K562 (cell line): ENCODE data around the gene SERPINF2. TPM values are rescaled to one million over a fixed set of nuclear protein-coding genes. Genes with fewer than 3 reads are reported as not detected.

Source experiments
- ATAC-seq: fragments of 200-7000 bp; cut with Tn5 transposase; 3 replicates; pipeline ENCODE4 v1.9.1; 2020; ENCODE audit warnings: moderate library complexity
- BruUV-seq: library from RNA; stranded (reverse); fragments of 400-500 nt; replicated peaks from 2 replicates; lab custom pipeline; 2021; lab: Mats Ljungman, UMichigan
- CTCF ChIA-PET: fragments of 300-600 bp; formaldehyde crosslinking; extraction: SDS; loops from one replicate; lab custom pipeline; 2021; ENCODE audit warnings: low intra/inter-chr PET ratio; lab: Yijun Ruan, JAX
- POLR2A ChIA-PET: fragments of 300-600, 350-650 bp; sonication (Branson Sonifier 250); formaldehyde crosslinking; extraction: SDS; loops from one replicate; lab custom pipeline; 2021; ENCODE audit warnings: antibody characterized with exemption, inconsistent platforms; lab: Yijun Ruan, JAX
- DNase-seq, 4 experiments: peaks; one replicate each; pipeline versions ENCODE4 v3.0.0 to v3.0.0-alpha.2; 2011 to 2018; ENCODE audit warnings: low spot score in 3 of 4, mixed read lengths in 3 of 4; ENCODE audit errors: extremely low read depth in 1 of 4
- FAIRE-seq: peaks from 2 replicates; lab custom pipeline; 2011; peaks lifted over from hg19 to GRCh38; lab: Jason Lieb, UNC
- H2AFZ ChIP-seq: 2 replicates; pipeline ENCODE4 v1.6.0; 2011; ENCODE audit warnings: low read depth, low read length, control low read depth, inconsistent platforms
- H3K27ac ChIP-seq: fragments of 200-600 bp; 3 replicates; pipeline ENCODE4 v1.8.0; 2011; ENCODE audit warnings: low read depth, mild to moderate bottlenecking, control low read depth, inconsistent platforms, low read length, moderate library complexity, mixed read lengths; ENCODE audit errors: extremely low read depth
- H3K27me3 ChIP-seq, 2 experiments: fragments of 300-600 bp in 1 of 2; 2 replicates in 1 of 2; 3 replicates in 1 of 2; pipeline versions ENCODE4 v1.6.0 to v1.8.0; 2011; ENCODE audit warnings: inconsistent platforms in 2 of 2, low read length in 2 of 2, mild to moderate bottlenecking in 1 of 2, mixed read lengths in 1 of 2, moderate library complexity in 1 of 2; ENCODE audit not compliant: control insufficient read depth in 2 of 2, insufficient read depth in 2 of 2
- H3K36me3 ChIP-seq: fragments of 300-600 bp; 3 replicates; pipeline ENCODE4 v1.8.0; 2011; ENCODE audit warnings: mild to moderate bottlenecking, low read length, inconsistent platforms; ENCODE audit not compliant: control insufficient read depth, insufficient read depth
- H3K4me1 ChIP-seq, 2 experiments: fragments of 200-600 bp in 1 of 2; replicated peaks in 1 of 2; 2 replicates in 1 of 2; 3 replicates in 1 of 2; pipeline versions ENCODE4 v1.5.1 to v1.8.0; 2011; ENCODE audit warnings: inconsistent platforms in 2 of 2, low read length in 2 of 2, mild to moderate bottlenecking in 1 of 2, mixed read lengths in 1 of 2, moderate library complexity in 1 of 2; ENCODE audit not compliant: control insufficient read depth in 2 of 2, insufficient read depth in 2 of 2
- H3K4me2 ChIP-seq: 2 replicates; pipeline ENCODE4 v1.6.1; 2011; ENCODE audit warnings: low read length, control low read depth, inconsistent platforms, mixed read lengths; ENCODE audit not compliant: insufficient read depth
- H3K4me3 ChIP-seq: fragments of 200-600 bp; sonication (generic), shearing (Covaris generic); 2 replicates; pipeline ENCODE4 v1.5.1; 2016; ENCODE audit warnings: control low read depth, inconsistent platforms
- H3K79me2 ChIP-seq: fragments of 200-600 bp; 3 replicates; pipeline ENCODE4 v1.8.0; 2011; ENCODE audit warnings: low read length, inconsistent platforms; ENCODE audit not compliant: control insufficient read depth, insufficient read depth
- H3K9ac ChIP-seq, 2 experiments: 2 replicates each; pipeline versions ENCODE4 v1.6.0 to v1.6.1; 2011; ENCODE audit warnings: low read depth in 2 of 2, low read length in 2 of 2, control low read depth in 1 of 2, inconsistent platforms in 1 of 2, mild to moderate bottlenecking in 1 of 2, mixed read lengths in 1 of 2; ENCODE audit not compliant: insufficient read depth in 1 of 2
- H3K9me1 ChIP-seq: one replicate; pipeline ENCODE4 v1.6.0; 2011; ENCODE audit warnings: inconsistent platforms, mild to moderate bottlenecking, low read length, moderate library complexity; ENCODE audit not compliant: control insufficient read depth, insufficient read depth
- H3K9me3 ChIP-seq: replicated peaks from 2 replicates; pipeline ENCODE4 v1.5.1; 2011; ENCODE audit warnings: low read depth, low read length, inconsistent platforms; ENCODE audit not compliant: control insufficient read depth, insufficient read depth
- H4K20me1 ChIP-seq: replicated peaks from 2 replicates; pipeline ENCODE4 v1.6.1; 2011; ENCODE audit warnings: low read length, inconsistent platforms, mixed read lengths; ENCODE audit not compliant: control insufficient read depth, insufficient read depth
- ARID4B ChIP-seq: sonication (generic); formaldehyde crosslinking; IDR thresholded peaks from 2 replicates; pipeline ENCODE4 v1.8.0; 2022; ENCODE audit warnings: mild to moderate bottlenecking, missing genetic modification reagents
- ARNT ChIP-seq, 2 experiments: fragments of 450-650 bp; IDR thresholded peaks; 2 replicates each; pipeline ENCODE4 v1.6.1; 2016; ENCODE audit warnings: mild to moderate bottlenecking in 1 of 2
- COPS2 ChIP-seq: fragments of 450-650 bp; conservative IDR thresholded peaks from 2 replicates; pipeline ENCODE4 v1.6.1; 2016; ENCODE audit warnings: mild to moderate bottlenecking, moderate library complexity
- CSDE1 ChIP-seq, 2 experiments: fragments of 450-650 bp; IDR thresholded peaks; 2 replicates each; pipeline ENCODE4 v1.6.1; 2016; ENCODE audit warnings: mild to moderate bottlenecking in 1 of 2
- CTCF ChIP-seq, 3 experiments: IDR thresholded peaks in 2 of 3; conservative IDR thresholded peaks in 1 of 3; 2 replicates each; pipeline ENCODE4 v1.5.1; 2011 to 2012; ENCODE audit warnings: low read length in 3 of 3, mild to moderate bottlenecking in 3 of 3, control low read depth in 2 of 3, improper control_type of control experiment in 1 of 3, inconsistent platforms in 1 of 3, low read depth in 1 of 3, mixed read lengths in 1 of 3, moderate library complexity in 1 of 3; ENCODE audit not compliant: insufficient read depth in 2 of 3
- FOXJ3 ChIP-seq: sonication (generic); formaldehyde crosslinking; IDR thresholded peaks from 2 replicates; pipeline ENCODE4 v1.4.0; 2020; ENCODE audit warnings: mild to moderate bottlenecking, missing genetic modification reagents
- FOXP4 ChIP-seq: sonication (generic); formaldehyde crosslinking; IDR thresholded peaks from 2 replicates; pipeline ENCODE4 v1.8.0; 2022; ENCODE audit warnings: mild to moderate bottlenecking, missing genetic modification reagents, borderline replicate concordance
- SMARCA4 ChIP-seq: fragments of 450-650 bp; IDR thresholded peaks from 2 replicates; pipeline ENCODE4 v1.6.1; 2016
- SP1 ChIP-seq: sonication (generic); formaldehyde crosslinking; IDR thresholded peaks from 2 replicates; pipeline ENCODE4 v1.8.1; 2022; ENCODE audit warnings: mild to moderate bottlenecking, missing genetic modification reagents
- TGIF2 ChIP-seq: sonication (generic); formaldehyde crosslinking; IDR thresholded peaks from 2 replicates; pipeline ENCODE4 v1.8.1; 2022; ENCODE audit warnings: mild to moderate bottlenecking, missing genetic modification reagents, moderate library complexity
- THRA ChIP-seq: fragments of 450-650 bp; IDR thresholded peaks from 2 replicates; pipeline ENCODE4 v1.6.1; 2017; ENCODE audit warnings: mild to moderate bottlenecking, moderate library complexity
- ZNF431 ChIP-seq: sonication (generic); formaldehyde crosslinking; IDR thresholded peaks from 2 replicates; pipeline ENCODE4 v1.8.0; 2022; ENCODE audit warnings: mild to moderate bottlenecking, missing genetic modification reagents
- WGBS: fragments of 100-300 bp; shearing (Covaris generic); methylation state at CpG from one replicate; pipeline ENCODE4 v1.1.6; 2016; ENCODE audit warnings: low coverage, mixed read lengths; ENCODE audit not compliant: insufficient coverage; ENCODE audit errors: missing lambda C conversion rate; 5-methylcytosine and 5-hydroxymethylcytosine counted together
- in situ Hi-C: fragments of 300-500 bp; cut with MboI; formaldehyde crosslinking; loops from 4 replicates; pipeline ENCODE4 v1.15.0; 2018; ENCODE audit warnings: inconsistent platforms, mixed read lengths
- intact Hi-C: fragments of 100-400 bp; cut with micrococcal nuclease; formaldehyde crosslinking; loops from 2 replicates; pipeline ENCODE4 v1.14.2; 2022
- polyA plus RNA-seq, 8 experiments: library from polyadenylated mRNA; depleted of rRNA in 4 of 8; stranded (reverse) in 5 of 8; unstranded in 3 of 8; fragments of >200 nt; fragmentation: Nextera tagmentation in 2 of 8; fragmentation: Illumina TruSeq in 1 of 8; extraction: Ambion mirVana in 2 of 8; extraction: Trizol in 1 of 8; gene quantifications; 2 replicates each; pipeline versions ENCODE4 v1.2.1 to v1.2.3, GENCODE V29; 2011 to 2014; ENCODE audit warnings: inconsistent platforms in 1 of 8, missing spikeins in 1 of 8
- total RNA-seq, 7 experiments: library from RNA; depleted of rRNA in 6 of 7; stranded (reverse); fragments of >200 nt in 6 of 7; fragmentation: Illumina TruSeq in 2 of 7; extraction: Trizol in 2 of 7; gene quantifications; 2 replicates each; pipeline versions ENCODE4 v1.2.1 to v1.2.3, GENCODE V29; 2011 to 2021; ENCODE audit warnings: low replicate concordance in 1 of 7

SERPINF2 gene
- total and polyA plus RNA-seq, 9 of the 15 experiments (the other 6 are each of a cell fraction or from before 2014, with no cell fraction given), result 0.22 TPM; not detected in 8

DNA sequence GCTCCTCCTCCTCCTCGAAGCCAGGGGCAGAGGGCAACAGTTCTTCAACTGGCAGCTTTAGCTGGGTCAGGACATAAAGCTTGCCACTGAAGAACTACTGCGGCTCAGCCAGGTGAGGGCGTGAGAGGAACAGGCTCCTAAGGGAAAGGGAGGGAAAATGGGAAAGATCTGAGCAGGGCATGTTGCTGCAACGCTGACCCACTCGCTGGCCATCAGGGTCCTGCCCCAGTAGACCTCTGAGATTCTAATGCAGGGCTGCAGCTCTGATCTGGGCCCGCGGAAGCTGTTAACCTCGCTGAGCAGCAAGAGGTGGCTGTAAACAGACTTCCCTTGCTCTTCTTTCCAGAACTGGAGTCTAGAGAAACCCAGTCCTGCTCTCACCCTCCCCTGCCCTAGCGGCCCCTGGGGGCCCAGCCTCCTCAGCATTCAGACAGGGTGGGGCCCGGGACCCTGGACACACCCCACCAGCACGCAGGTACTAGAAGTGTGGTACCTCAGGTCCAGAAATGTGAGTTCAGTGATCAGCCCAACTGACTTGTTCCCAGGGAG is 28.7 kb upstream of the SERPINF2 start:
- peak overlapping the region; percentile 70 to 90 for H3K9ac ChIP-seq
- POLR2A ChIA-PET, result interaction anchor here (0.7 to 1.6 kb wide), 5 partner anchors 10 to 1827 kb away, joined by 3 to 12 read pairs (median 3); partner anchors contain the start of gene RILP
- peaks cover 43 to 70% of the 10 kb centered on the region in 2 experiments for H3K4me1 ChIP-seq
- BruUV-seq, result no TSS peak
- no peaks in the 10 kb centered on the region for H3K9me1 ChIP-seq
- in situ Hi-C loops (loop anchor here (5.0 to 10.0 kb wide), 2 partner anchors 42 to 321 kb away; partner anchors contain the start of gene DPH1), intact Hi-C loops (no loop called here)
- FAIRE-seq (peak; percentile 19), DNase-seq (peak in 1 of 4 experiments; percentile 56), ATAC-seq (no peak)
- CTCF ChIA-PET, result interaction anchor here (1.2 kb wide), 1 partner anchor 151 kb away, joined by 3 read pairs; no protein-coding TSS in a partner anchor
- WGBS, result 1% methylated on average over 9 of the region's 11 CpGs
- peak overlapping the region; percentile 88 for H3K27ac ChIP-seq
- H3K27me3 ChIP-seq, result no peaks in the 10 kb centered on the region
- peak overlapping the region; percentile 89 for H3K4me2 ChIP-seq
- peak overlapping the region; percentile 37 for H2AFZ ChIP-seq
- peaks cover 44% of the 10 kb centered on the region for H3K79me2 ChIP-seq
- peaks cover 25% of the 10 kb centered on the region; the same call in 2 of the 3 replicates for H3K36me3 ChIP-seq
- H3K9me3 ChIP-seq, result no peaks in the 10 kb centered on the region
- 0 out of 2 replicates have a peak, but pooled peaks cover 3% of the 10 kb centered on the region for H4K20me1 ChIP-seq
- peak overlapping the region; percentile 85 for H3K4me3 ChIP-seq
- TF ChIP-seq ZNF431 (CRISPR knock-in tag) (no peak), CSDE1 (IDR thresholded peaks at IDR 0.05) (no peak), TGIF2 (CRISPR knock-in tag) (no peak), THRA (no peak), SMARCA4 (no peak), FOXP4 (CRISPR knock-in tag) (no peak), FOXJ3 (CRISPR knock-in tag) (no peak), ARNT (IDR thresholded peaks at IDR 0.05) (no peak), SP1 (CRISPR knock-in tag) (peak; percentile 44; the same call in 1 of the 2 replicates), ARID4B (0 out of 2 replicates have a peak, but pooled peaks have one; percentile 51), CTCF (IDR thresholded peaks at IDR 0.05 in 2 of 3, conservative IDR thresholded peaks at IDR 0.05 in 1 of 3; ENCODE audit: insufficient read depth in 2 of 3, low read depth in 1 of 3, low read length in 3 of 3) (peak; percentile 32 to 63 (median 61); a peak in 5 of 6 replicates), COPS2 (no peak)
